DND-41 (cell line): ENCODE data around the gene TCF12.

Experiments
- CTCF ChIP-seq: IDR thresholded peaks from 2 replicates; pipeline ENCODE4 v1.5.1; 2012; ENCODE audit warnings: borderline replicate concordance, low read length, moderate library complexity, mild to moderate bottlenecking; ENCODE audit not compliant: poor library complexity, severe bottlenecking; ENCODE audit errors: extremely low read depth
- EZH2 ChIP-seq: IDR thresholded peaks from 3 replicates; pipeline ENCODE4 v1.6.1; 2012; ENCODE audit warnings: borderline replicate concordance, low read depth, mild to moderate bottlenecking, moderate library complexity, low read length, inconsistent platforms; ENCODE audit not compliant: severe bottlenecking

GRCh38 chr15:57134071-57134605 lies 215.7 kb downstream of the TCF12 start:
- no peak for TF ChIP-seq CTCF
- TF ChIP-seq EZH2: no peak
